Measurements from ENCODE around the gene ACOT11.
"Not testable (repeated sequence)": the region's sequence is repeated elsewhere in the genome, so short reads cannot be mapped to it uniquely, and the experiment has no call there.

DNA sequence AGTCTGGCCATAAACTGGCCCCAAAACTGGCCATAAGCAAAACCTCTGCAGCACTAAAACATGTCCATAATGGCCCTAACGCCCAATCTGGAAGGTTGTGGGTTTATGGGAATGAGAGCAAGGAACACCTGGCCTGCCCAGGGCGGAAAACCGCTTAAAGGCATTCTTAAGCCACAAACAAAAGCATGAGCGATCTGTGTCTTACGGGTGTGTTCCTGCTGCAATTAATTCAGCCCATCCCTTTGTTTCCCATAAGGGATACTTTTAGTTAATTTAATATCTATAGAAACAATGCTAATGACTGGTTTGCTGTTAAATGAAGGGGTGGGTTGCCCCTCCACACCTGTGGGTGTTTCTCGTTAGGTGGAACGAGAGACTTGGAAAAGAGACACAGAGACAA is 87.8 kb downstream of the ACOT11 start:
- not testable (repeated sequence) for TF ChIP-seq CTCF (IDR thresholded peaks at IDR 0.05); OVOL2 (CRISPR knock-in tag; IDR thresholded peaks at IDR 0.05; ENCODE audit: borderline replicate concordance); JAZF1 (CRISPR knock-in tag; IDR thresholded peaks at IDR 0.05); CDX4 (CRISPR knock-in tag; IDR thresholded peaks at IDR 0.05; ENCODE audit: borderline replicate concordance); TEAD4 (CRISPR knock-in tag; IDR thresholded peaks at IDR 0.05); CREB1 (CRISPR knock-in tag; IDR thresholded peaks at IDR 0.05); FOXP1 (CRISPR knock-in tag; IDR thresholded peaks at IDR 0.05; ENCODE audit: borderline replicate concordance); NR3C1 (CRISPR knock-in tag; conservative IDR thresholded peaks at IDR 0.05; ENCODE audit: low read depth); NFYB (CRISPR knock-in tag; conservative IDR thresholded peaks at IDR 0.05; ENCODE audit: low read depth)
- TF ChIP-seq, protein P1, sequence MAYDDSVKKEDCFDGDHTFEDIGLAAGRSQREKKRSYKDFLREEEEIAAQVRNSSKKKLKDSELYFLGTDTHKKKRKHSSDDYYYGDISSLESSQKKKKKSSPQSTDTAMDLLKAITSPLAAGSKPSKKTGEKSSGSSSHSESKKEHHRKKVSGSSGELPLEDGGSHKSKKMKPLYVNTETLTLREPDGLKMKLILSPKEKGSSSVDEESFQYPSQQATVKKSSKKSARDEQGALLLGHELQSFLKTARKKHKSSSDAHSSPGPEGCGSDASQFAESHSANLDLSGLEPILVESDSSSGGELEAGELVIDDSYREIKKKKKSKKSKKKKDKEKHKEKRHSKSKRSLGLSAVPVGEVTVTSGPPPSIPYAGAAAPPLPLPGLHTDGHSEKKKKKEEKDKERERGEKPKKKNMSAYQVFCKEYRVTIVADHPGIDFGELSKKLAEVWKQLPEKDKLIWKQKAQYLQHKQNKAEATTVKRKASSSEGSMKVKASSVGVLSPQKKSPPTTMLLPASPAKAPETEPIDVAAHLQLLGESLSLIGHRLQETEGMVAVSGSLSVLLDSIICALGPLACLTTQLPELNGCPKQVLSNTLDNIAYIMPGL (CRISPR knock-in tag; IDR thresholded peaks at IDR 0.05), result not testable (repeated sequence)
- TF ChIP-seq, protein P2, sequence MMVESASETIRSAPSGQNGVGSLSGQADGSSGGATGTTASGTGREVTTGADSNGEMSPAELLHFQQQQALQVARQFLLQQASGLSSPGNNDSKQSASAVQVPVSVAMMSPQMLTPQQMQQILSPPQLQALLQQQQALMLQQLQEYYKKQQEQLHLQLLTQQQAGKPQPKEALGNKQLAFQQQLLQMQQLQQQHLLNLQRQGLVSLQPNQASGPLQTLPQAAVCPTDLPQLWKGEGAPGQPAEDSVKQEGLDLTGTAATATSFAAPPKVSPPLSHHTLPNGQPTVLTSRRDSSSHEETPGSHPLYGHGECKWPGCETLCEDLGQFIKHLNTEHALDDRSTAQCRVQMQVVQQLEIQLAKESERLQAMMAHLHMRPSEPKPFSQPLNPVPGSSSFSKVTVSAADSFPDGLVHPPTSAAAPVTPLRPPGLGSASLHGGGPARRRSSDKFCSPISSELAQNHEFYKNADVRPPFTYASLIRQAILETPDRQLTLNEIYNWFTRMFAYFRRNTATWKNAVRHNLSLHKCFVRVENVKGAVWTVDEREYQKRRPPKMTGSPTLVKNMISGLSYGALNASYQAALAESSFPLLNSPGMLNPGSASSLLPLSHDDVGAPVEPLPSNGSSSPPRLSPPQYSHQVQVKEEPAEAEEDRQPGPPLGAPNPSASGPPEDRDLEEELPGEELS (CRISPR knock-in tag; IDR thresholded peaks at IDR 0.05), result not testable (repeated sequence)
